H1 (cell line): ENCODE measurements around the gene ADTRP. TPM values are rescaled to one million over a fixed set of nuclear protein-coding genes. Genes with fewer than 3 reads are reported as not detected.

Experiments used
- CTCF ChIA-PET: fragments of 300-600 bp; sonication (Branson Sonifier 250); formaldehyde crosslinking; loops from one replicate; lab custom pipeline; 2021; ENCODE audit not compliant: partially characterized antibody; lab: Charles Lee
- POLR2A ChIA-PET: fragments of 300-600 bp; sonication (Branson Sonifier 250); formaldehyde crosslinking; loops from one replicate; lab custom pipeline; 2021; ENCODE audit warnings: inconsistent platforms; ENCODE audit not compliant: partially characterized antibody; lab: Charles Lee
- DNase-seq, 2 experiments: peaks; one replicate each; pipeline versions ENCODE4 v3.0.0 to v3.0.0-alpha.2; 2010 to 2022; ENCODE audit warnings: low spot score in 2 of 2, low read depth in 1 of 2, mixed read lengths in 1 of 2
- FAIRE-seq: peaks from 2 replicates; lab custom pipeline; 2011; peaks lifted over from hg19 to GRCh38; lab: Jason Lieb, UNC
- H2AFZ ChIP-seq: 2 replicates; pipeline ENCODE4 v1.8.1; 2012; ENCODE audit warnings: low read length, inconsistent platforms
- H2AK5ac ChIP-seq: 2 replicates; pipeline ENCODE4 v1.6.1; 2013; ENCODE audit warnings: low read depth, low read length
- H2BK120ac ChIP-seq: replicated peaks from 2 replicates; pipeline ENCODE3; 2013; ENCODE audit warnings: low read depth, low read length, inconsistent platforms
- H2BK12ac ChIP-seq: 2 replicates; pipeline ENCODE4 v1.6.1; 2013; ENCODE audit warnings: low read depth, low read length
- H2BK15ac ChIP-seq: 2 replicates; pipeline ENCODE4 v1.6.1; 2013; ENCODE audit warnings: low read length
- H2BK20ac ChIP-seq: 2 replicates; pipeline ENCODE4 v1.6.1; 2013; ENCODE audit warnings: low read length
- H2BK5ac ChIP-seq: 2 replicates; pipeline ENCODE4 v1.6.1; 2013; ENCODE audit warnings: low read depth, low read length
- H3K14ac ChIP-seq: 2 replicates; pipeline ENCODE4 v1.6.1; 2013; ENCODE audit warnings: inconsistent platforms; ENCODE audit not compliant: insufficient read length
- H3K18ac ChIP-seq: 2 replicates; pipeline ENCODE4 v1.6.1; 2013; ENCODE audit warnings: low read length; ENCODE audit errors: extremely low read depth
- H3K23ac ChIP-seq: 2 replicates; pipeline ENCODE4 v1.6.1; 2013; ENCODE audit warnings: inconsistent platforms; ENCODE audit not compliant: insufficient read length
- H3K23me2 ChIP-seq: 2 replicates; pipeline ENCODE4 v1.6.1; 2013; ENCODE audit warnings: low read depth, low read length
- H3K27ac ChIP-seq: 2 replicates; pipeline ENCODE4 v1.6.1; 2011; ENCODE audit warnings: low read depth, low read length, inconsistent platforms
- H3K27me3 ChIP-seq, 4 experiments: replicated peaks in 1 of 4; 1 replicate in 1 of 4; 2 replicates in 3 of 4; pipeline versions ENCODE4 v1.6.1 to v1.8.1; 2011 to 2013; ENCODE audit warnings: low read length in 3 of 4, mild to moderate bottlenecking in 3 of 4, inconsistent platforms in 2 of 4, mixed read lengths in 2 of 4, moderate library complexity in 1 of 4; ENCODE audit not compliant: control insufficient read depth in 3 of 4, insufficient read depth in 3 of 4; ENCODE audit errors: extremely low read depth in 1 of 4
- H3K36me3 ChIP-seq, 4 experiments: 2 replicates each; pipeline versions ENCODE4 v1.6.1 to v1.8.1; 2011 to 2013; ENCODE audit warnings: mild to moderate bottlenecking in 4 of 4, low read length in 3 of 4, moderate library complexity in 2 of 4, control low read depth in 1 of 4, inconsistent platforms in 1 of 4; ENCODE audit not compliant: insufficient read depth in 4 of 4, control insufficient read depth in 2 of 4
- H3K4ac ChIP-seq: replicated peaks from 2 replicates; pipeline ENCODE3; 2013; ENCODE audit warnings: low read length, low read depth, mixed read lengths, inconsistent platforms; ENCODE audit not compliant: insufficient read length
- H3K4me1 ChIP-seq, 4 experiments: replicated peaks in 1 of 4; 1 replicate in 1 of 4; 2 replicates in 3 of 4; pipeline versions ENCODE4 v1.6.1 to v1.8.1; 2011 to 2013; ENCODE audit warnings: low read length in 3 of 4, inconsistent platforms in 2 of 4, mixed read lengths in 1 of 4; ENCODE audit not compliant: insufficient read depth in 4 of 4, control insufficient read depth in 3 of 4
- H3K4me2 ChIP-seq, 2 experiments: 2 replicates each; pipeline versions ENCODE4 v1.6.1 to v1.8.1; 2011 to 2013; ENCODE audit warnings: low read depth in 2 of 2, low read length in 2 of 2, control low read depth in 1 of 2, inconsistent platforms in 1 of 2, mild to moderate bottlenecking in 1 of 2; ENCODE audit not compliant: insufficient read depth in 1 of 2
- H3K4me3 ChIP-seq, 4 experiments: fragments of 200-600, 300-600 bp in 1 of 4; sonication (generic), shearing (Covaris generic), sonication (Bioruptor Twin) in 1 of 4; 2 replicates each; pipeline versions ENCODE4 v1.5.1 to v1.8.1; 2011 to 2016; ENCODE audit warnings: low read length in 4 of 4, low read depth in 3 of 4, control low read depth in 2 of 4, inconsistent platforms in 2 of 4, mild to moderate bottlenecking in 2 of 4, mixed read lengths in 1 of 4, moderate library complexity in 1 of 4; ENCODE audit not compliant: insufficient read depth in 2 of 4; ENCODE audit errors: extremely low read depth in 1 of 4
- H3K56ac ChIP-seq: replicated peaks from 2 replicates; pipeline ENCODE3; 2013; ENCODE audit warnings: low read depth, mild to moderate bottlenecking, mixed read lengths, low read length, inconsistent platforms; ENCODE audit not compliant: insufficient read length
- H3K79me1 ChIP-seq: 2 replicates; pipeline ENCODE4 v1.6.1; 2013; ENCODE audit warnings: low read depth, low read length, control low read depth
- H3K79me2 ChIP-seq, 2 experiments: 2 replicates each; pipeline versions ENCODE4 v1.6.1 to v1.8.1; 2012 to 2013; ENCODE audit warnings: low read length in 2 of 2, mild to moderate bottlenecking in 2 of 2, inconsistent platforms in 1 of 2; ENCODE audit not compliant: insufficient read depth in 2 of 2, control insufficient read depth in 1 of 2
- H3K9ac ChIP-seq, 4 experiments: replicated peaks in 1 of 4; 1 replicate in 1 of 4; 2 replicates in 3 of 4; pipeline versions ENCODE4 v1.6.1 to v1.8.1; 2011 to 2013; ENCODE audit warnings: low read depth in 3 of 4, low read length in 3 of 4, control low read depth in 2 of 4, mild to moderate bottlenecking in 2 of 4, moderate library complexity in 2 of 4, inconsistent platforms in 1 of 4; ENCODE audit errors: extremely low read depth in 1 of 4
- H3K9me3 ChIP-seq, 2 experiments: 2 replicates each; pipeline versions ENCODE4 v1.6.1 to v1.8.1; 2012 to 2013; ENCODE audit warnings: mild to moderate bottlenecking in 2 of 2, moderate library complexity in 2 of 2, control low read depth in 1 of 2, inconsistent platforms in 1 of 2, low read depth in 1 of 2, low read length in 1 of 2, mixed read lengths in 1 of 2; ENCODE audit not compliant: insufficient read depth in 2 of 2
- H4K20me1 ChIP-seq, 2 experiments: replicated peaks in 1 of 2; 2 replicates each; pipeline versions ENCODE3 to v1.8.1; 2011 to 2013; ENCODE audit warnings: inconsistent platforms in 2 of 2, low read length in 2 of 2, mild to moderate bottlenecking in 1 of 2; ENCODE audit not compliant: insufficient read depth in 2 of 2, control insufficient read depth in 1 of 2
- H4K5ac ChIP-seq: 2 replicates; pipeline ENCODE4 v1.6.1; 2013; ENCODE audit warnings: low read length, low read depth, mixed read lengths, inconsistent platforms; ENCODE audit not compliant: insufficient read length
- H4K8ac ChIP-seq: 2 replicates; pipeline ENCODE4 v1.8.0; 2013; ENCODE audit warnings: mild to moderate bottlenecking, moderate library complexity, low read length, inconsistent platforms; ENCODE audit not compliant: insufficient read depth; ENCODE audit errors: extremely low read depth
- H4K91ac ChIP-seq: replicated peaks from 2 replicates; pipeline ENCODE3; 2013; ENCODE audit warnings: low read length, mixed read lengths, inconsistent platforms; ENCODE audit not compliant: insufficient read length
- CEBPB ChIP-seq: IDR thresholded peaks from 2 replicates; pipeline ENCODE4 v1.6.1; 2012; ENCODE audit warnings: low read depth, low read length
- SP2 ChIP-seq: IDR thresholded peaks from 2 replicates; pipeline ENCODE4 v1.6.1; 2012; ENCODE audit warnings: mild to moderate bottlenecking, low read length, inconsistent platforms
- WGBS, 2 experiments: shearing (Covaris generic) in 1 of 2; methylation state at CpG; one replicate each; pipeline versions ENCODE4 v1.1.6 to v1.1.7; 2013 to 2015; ENCODE audit warnings: low lambda C conversion rate in 2 of 2, mixed read lengths in 2 of 2, inconsistent platforms in 1 of 2, low coverage in 1 of 2, missing lambda C conversion rate in 1 of 2; ENCODE audit not compliant: insufficient replicate concordance in 2 of 2, insufficient coverage in 1 of 2, insufficient read length in 1 of 2; ENCODE audit errors: extremely low coverage in 1 of 2, missing lambda C conversion rate in 1 of 2; 5-methylcytosine and 5-hydroxymethylcytosine counted together
- polyA plus RNA-seq, 7 experiments: library from polyadenylated mRNA; depleted of rRNA in 3 of 7; stranded (reverse) in 5 of 7; unstranded in 2 of 7; fragments of >200 nt in 5 of 7; fragments of 200-250 nt in 2 of 7; gene quantifications; 1 replicate in 5 of 7; 2 replicates in 1 of 7; 4 replicates in 1 of 7; pipeline versions ENCODE4 v1.2.1 to v1.2.3, GENCODE V29; 2011 to 2013; ENCODE audit warnings: missing spikeins in 2 of 7, mixed read lengths in 2 of 7
- total RNA-seq: library from RNA; stranded (reverse); fragmentation: NEBNext Ultra II Directional; extraction: Animal tissue kit (Norgen Biotek cat#: 25700); gene quantifications from 2 replicates; pipeline ENCODE4 v1.2.1, GENCODE V29; 2021

Gene ADTRP
- total and polyA plus RNA-seq, 2 of the 8 experiments (the other 6 are each of a cell fraction or from before 2014, with no cell fraction given): 0.08 to 0.45 TPM

DNA sequence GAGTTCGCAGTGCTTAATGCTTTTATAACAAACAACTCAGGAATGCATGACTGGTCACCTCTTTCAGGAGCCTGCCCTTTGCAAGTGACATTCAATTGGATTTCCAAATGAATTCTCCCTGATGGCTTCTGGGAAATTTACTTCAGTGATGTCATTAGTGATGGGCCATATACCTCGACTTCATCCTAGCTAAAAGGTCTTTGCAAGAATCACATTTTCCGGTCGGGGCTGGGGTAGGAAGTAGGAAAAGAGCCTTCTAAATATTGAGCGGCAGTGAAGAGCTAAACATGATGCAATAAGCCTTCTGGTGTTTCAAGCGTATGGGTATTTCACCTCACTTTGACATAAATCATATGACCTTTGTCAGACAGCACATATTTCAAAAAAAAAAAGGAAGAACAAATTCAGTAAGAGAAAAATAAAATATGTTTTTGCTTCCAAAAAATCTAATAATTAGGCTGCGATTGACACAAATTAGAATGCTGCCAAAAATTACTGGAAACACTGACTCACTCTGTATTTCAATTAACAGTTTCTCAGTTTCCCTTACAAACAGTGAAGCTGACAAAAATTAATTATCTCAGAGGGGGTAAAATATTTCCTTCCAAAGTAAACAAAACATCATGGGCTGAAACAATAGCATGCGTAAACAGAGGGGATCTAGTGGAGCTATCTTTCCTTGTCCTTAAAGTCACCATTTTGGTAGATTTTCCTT lies 39.8 kb downstream of the ADTRP start:
- Histone ChIP-seq H3K79me1 (no peaks in the 10 kb centered on the region), H3K23me2 (no peaks in the 10 kb centered on the region; the same call in none of the 2 replicates), H3K79me2 (no peaks in the 10 kb centered on the region), H2AK5ac (no peak overlapping the region), H3K4ac (no peak overlapping the region), H3K36me3 (no peaks in the 10 kb centered on the region), H3K27ac (no peak overlapping the region), H3K9me3 (no peaks in the 10 kb centered on the region), H3K27me3 (no peaks in the 10 kb centered on the region), H4K91ac (no peak overlapping the region), H3K4me1 (no peaks in the 10 kb centered on the region; a peak in 1 of 7 replicates), H2BK12ac (no peak overlapping the region), H3K9ac (no peak overlapping the region), H3K18ac (no peak overlapping the region), H2BK15ac (no peak overlapping the region), H2BK120ac (no peak overlapping the region)
- ChIA-PET POLR2A (no interaction called here), CTCF (interaction anchor here (0.7 to 1.4 kb wide), 5 partner anchors 9 to 144 kb away, joined by 3 to 4 read pairs (median 3); no protein-coding TSS in a partner anchor)
- WGBS, 2 experiments: 90% methylated on average over 8 of the region's 8 CpGs; no CpG with 5 or more reads in 1 of the 2 experiments
- TF ChIP-seq CEBPB (0 out of 2 replicates have a peak, but pooled peaks have one; percentile 29), SP2 (no peak)
- TF ChIP-seq, all 59 proteins: peak for 1
- H2BK20ac ChIP-seq: no peak overlapping the region
- no peak overlapping the region for H4K8ac ChIP-seq
- H4K20me1 ChIP-seq: no peaks in the 10 kb centered on the region
- H2BK5ac ChIP-seq: no peak overlapping the region
- H4K5ac ChIP-seq: no peak overlapping the region
- H2AFZ ChIP-seq: no peak overlapping the region
- no peak for DNase-seq
- no peak for FAIRE-seq
- H3K4me3 ChIP-seq: no peak overlapping the region
- H3K14ac ChIP-seq: no peak overlapping the region
- H3K23ac ChIP-seq: no peak overlapping the region
- no peak overlapping the region for H3K4me2 ChIP-seq
- no peak overlapping the region for H3K56ac ChIP-seq
